K562 (cell line): Measurements from ENCODE around the gene SMARCA4. TPM values are rescaled to one million over a fixed set of nuclear protein-coding genes. Genes with fewer than 3 reads are reported as not detected.

Source experiments
- ATF7 ChIP-seq: fragments of 450-650 bp; IDR thresholded peaks from 2 replicates; pipeline ENCODE4 v1.7.1; 2014; ENCODE audit warnings: mild to moderate bottlenecking, moderate library complexity
- CBX8 ChIP-seq: fragments of 200-600 bp; sonication (generic); IDR thresholded peaks from 2 replicates; pipeline ENCODE4 v1.6.1; 2012; ENCODE audit warnings: borderline replicate concordance, mixed run types, low read depth, mild to moderate bottlenecking, moderate library complexity, mixed read lengths, low read length, control low read depth, inconsistent platforms; ENCODE audit not compliant: poor library complexity, severe bottlenecking; ENCODE audit errors: extremely low read depth
- ETS1 ChIP-seq: conservative IDR thresholded peaks from 2 replicates; pipeline ENCODE4 v1.6.1; 2011; ENCODE audit warnings: low read depth, mild to moderate bottlenecking, low read length; ENCODE audit not compliant: control insufficient read depth
- HLTF ChIP-seq: fragments of 450-650 bp; IDR thresholded peaks from 2 replicates; pipeline ENCODE4 v1.6.1; 2016
- MAFG ChIP-seq: fragments of 450-650 bp; conservative IDR thresholded peaks from 2 replicates; pipeline ENCODE4 v1.6.1; 2016; ENCODE audit warnings: missing genetic modification characterization, missing compliant biosample characterization
- NR2C2 ChIP-seq, 2 experiments: fragments of 200-800 bp in 1 of 2; sonication (Bioruptor generic) in 1 of 2; sonication (generic) in 1 of 2; formaldehyde crosslinking in 1 of 2; IDR thresholded peaks; 2 replicates each; pipeline versions ENCODE4 v1.6.1 to v1.8.0; 2016 to 2022; ENCODE audit warnings: mild to moderate bottlenecking in 1 of 2, missing compliant biosample characterization in 1 of 2, missing genetic modification characterization in 1 of 2, missing genetic modification reagents in 1 of 2
- SMARCA4 ChIP-seq: fragments of 450-650 bp; IDR thresholded peaks from 2 replicates; pipeline ENCODE4 v1.6.1; 2016
- THAP12 ChIP-seq: fragments of 250-450 bp; sonication (Bioruptor Pico); IDR thresholded peaks from 2 replicates; pipeline ENCODE4 v1.9.0; 2021; ENCODE audit warnings: mild to moderate bottlenecking, inconsistent platforms
- WHSC1 ChIP-seq: IDR thresholded peaks from one replicate; pipeline ENCODE4 v1.6.1; 2012; ENCODE audit warnings: low read length, control low read depth, inconsistent platforms
- ZNF384 ChIP-seq: IDR thresholded peaks from 2 replicates; pipeline ENCODE4 v1.6.1; 2012; ENCODE audit warnings: low read depth, low read length, improper control_type of control experiment
- polyA plus RNA-seq, 8 experiments: library from polyadenylated mRNA; depleted of rRNA in 4 of 8; stranded (reverse) in 5 of 8; unstranded in 3 of 8; fragments of >200 nt; fragmentation: Nextera tagmentation in 2 of 8; fragmentation: Illumina TruSeq in 1 of 8; extraction: Ambion mirVana in 2 of 8; extraction: Trizol in 1 of 8; gene quantifications; 2 replicates each; pipeline versions ENCODE4 v1.2.1 to v1.2.3, GENCODE V29; 2011 to 2014; ENCODE audit warnings: inconsistent platforms in 1 of 8, missing spikeins in 1 of 8
- total RNA-seq, 7 experiments: library from RNA; depleted of rRNA in 6 of 7; stranded (reverse); fragments of >200 nt in 6 of 7; fragmentation: Illumina TruSeq in 2 of 7; extraction: Trizol in 2 of 7; gene quantifications; 2 replicates each; pipeline versions ENCODE4 v1.2.1 to v1.2.3, GENCODE V29; 2011 to 2021; ENCODE audit warnings: low replicate concordance in 1 of 7
- TF ChIP-seq, protein P1 (sequence below): fragments of 450-650 bp; IDR thresholded peaks from 2 replicates; pipeline ENCODE4 v1.6.1; 2017; ENCODE audit warnings: antibody characterized with exemption, mild to moderate bottlenecking

Gene SMARCA4
- total and polyA plus RNA-seq, 9 of the 15 experiments (the other 6 are each of a cell fraction or from before 2014, with no cell fraction given): 19.3 to 207 (median 52.1) TPM

- TF ChIP-seq, protein P1, sequence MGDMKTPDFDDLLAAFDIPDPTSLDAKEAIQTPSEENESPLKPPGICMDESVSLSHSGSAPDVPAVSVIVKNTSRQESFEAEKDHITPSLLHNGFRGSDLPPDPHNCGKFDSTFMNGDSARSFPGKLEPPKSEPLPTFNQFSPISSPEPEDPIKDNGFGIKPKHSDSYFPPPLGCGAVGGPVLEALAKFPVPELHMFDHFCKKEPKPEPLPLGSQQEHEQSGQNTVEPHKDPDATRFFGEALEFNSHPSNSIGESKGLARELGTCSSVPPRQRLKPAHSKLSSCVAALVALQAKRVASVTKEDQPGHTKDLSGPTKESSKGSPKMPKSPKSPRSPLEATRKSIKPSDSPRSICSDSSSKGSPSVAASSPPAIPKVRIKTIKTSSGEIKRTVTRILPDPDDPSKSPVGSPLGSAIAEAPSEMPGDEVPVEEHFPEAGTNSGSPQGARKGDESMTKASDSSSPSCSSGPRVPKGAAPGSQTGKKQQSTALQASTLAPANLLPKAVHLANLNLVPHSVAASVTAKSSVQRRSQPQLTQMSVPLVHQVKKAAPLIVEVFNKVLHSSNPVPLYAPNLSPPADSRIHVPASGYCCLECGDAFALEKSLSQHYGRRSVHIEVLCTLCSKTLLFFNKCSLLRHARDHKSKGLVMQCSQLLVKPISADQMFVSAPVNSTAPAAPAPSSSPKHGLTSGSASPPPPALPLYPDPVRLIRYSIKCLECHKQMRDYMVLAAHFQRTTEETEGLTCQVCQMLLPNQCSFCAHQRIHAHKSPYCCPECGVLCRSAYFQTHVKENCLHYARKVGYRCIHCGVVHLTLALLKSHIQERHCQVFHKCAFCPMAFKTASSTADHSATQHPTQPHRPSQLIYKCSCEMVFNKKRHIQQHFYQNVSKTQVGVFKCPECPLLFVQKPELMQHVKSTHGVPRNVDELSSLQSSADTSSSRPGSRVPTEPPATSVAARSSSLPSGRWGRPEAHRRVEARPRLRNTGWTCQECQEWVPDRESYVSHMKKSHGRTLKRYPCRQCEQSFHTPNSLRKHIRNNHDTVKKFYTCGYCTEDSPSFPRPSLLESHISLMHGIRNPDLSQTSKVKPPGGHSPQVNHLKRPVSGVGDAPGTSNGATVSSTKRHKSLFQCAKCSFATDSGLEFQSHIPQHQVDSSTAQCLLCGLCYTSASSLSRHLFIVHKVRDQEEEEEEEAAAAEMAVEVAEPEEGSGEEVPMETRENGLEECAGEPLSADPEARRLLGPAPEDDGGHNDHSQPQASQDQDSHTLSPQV: no peak
- TF ChIP-seq ETS1: no peak
- TF ChIP-seq HLTF: no peak
- no peak for TF ChIP-seq THAP12
- peak; percentile 77 for TF ChIP-seq ATF7
- TF ChIP-seq NR2C2 (CRISPR knock-in tag; IDR thresholded peaks at IDR 0.05): no peak
- TF ChIP-seq NR2C2 (tag; IDR thresholded peaks at IDR 0.05): peak; percentile 78; the same call in 1 of the 2 replicates
- TF ChIP-seq ZNF384: peak; percentile 14; the same call in 1 of the 2 replicates
- TF ChIP-seq MAFG: no peak
- TF ChIP-seq WHSC1: no peak
- TF ChIP-seq SMARCA4: no peak
- no peak for TF ChIP-seq CBX8
Measured at GRCh38 chr19:10928563-10929401, 32.0 kb upstream of the SMARCA4 start, which contains the start of the genes TIMM29 and YIPF2 (continued).
